Hepatocyte (in vitro differentiated cells): Measurements from ENCODE around the gene STAP2.

Source experiments
- CTCF ChIP-seq: fragments of 200-600 bp; sonication (generic); IDR thresholded peaks from 2 replicates; pipeline ENCODE4 v1.5.1; 2016; ENCODE audit warnings: antibody characterized with exemption, mild to moderate bottlenecking; ENCODE audit not compliant: poor library complexity
- EZH2 ChIP-seq: fragments of 200-600 bp; sonication (generic); IDR thresholded peaks from 2 replicates; pipeline ENCODE4 v1.6.1; 2016; ENCODE audit warnings: antibody characterized with exemption, mild to moderate bottlenecking, borderline replicate concordance
- EZH2phosphoT487 ChIP-seq: fragments of 200-600 bp; sonication (generic); IDR thresholded peaks from one replicate; pipeline ENCODE4 v1.6.1; 2018; ENCODE audit warnings: antibody characterized with exemption, mild to moderate bottlenecking, low read depth, moderate library complexity; ENCODE audit not compliant: unreplicated experiment, severe bottlenecking

GRCh38 chr19:4342615-4343369 is 4.2 kb upstream of the STAP2 start:
- TF ChIP-seq EZH2, result no peak
- TF ChIP-seq CTCF, result peak; percentile 25
- no peak for TF ChIP-seq EZH2phosphoT487
